ENCODE measurements around the gene ZNF549.
"Not testable (repeated sequence)": the region's sequence is repeated elsewhere in the genome, so short reads cannot be mapped to it uniquely, and the experiment has no call there.

Gene ZNF549

DNA sequence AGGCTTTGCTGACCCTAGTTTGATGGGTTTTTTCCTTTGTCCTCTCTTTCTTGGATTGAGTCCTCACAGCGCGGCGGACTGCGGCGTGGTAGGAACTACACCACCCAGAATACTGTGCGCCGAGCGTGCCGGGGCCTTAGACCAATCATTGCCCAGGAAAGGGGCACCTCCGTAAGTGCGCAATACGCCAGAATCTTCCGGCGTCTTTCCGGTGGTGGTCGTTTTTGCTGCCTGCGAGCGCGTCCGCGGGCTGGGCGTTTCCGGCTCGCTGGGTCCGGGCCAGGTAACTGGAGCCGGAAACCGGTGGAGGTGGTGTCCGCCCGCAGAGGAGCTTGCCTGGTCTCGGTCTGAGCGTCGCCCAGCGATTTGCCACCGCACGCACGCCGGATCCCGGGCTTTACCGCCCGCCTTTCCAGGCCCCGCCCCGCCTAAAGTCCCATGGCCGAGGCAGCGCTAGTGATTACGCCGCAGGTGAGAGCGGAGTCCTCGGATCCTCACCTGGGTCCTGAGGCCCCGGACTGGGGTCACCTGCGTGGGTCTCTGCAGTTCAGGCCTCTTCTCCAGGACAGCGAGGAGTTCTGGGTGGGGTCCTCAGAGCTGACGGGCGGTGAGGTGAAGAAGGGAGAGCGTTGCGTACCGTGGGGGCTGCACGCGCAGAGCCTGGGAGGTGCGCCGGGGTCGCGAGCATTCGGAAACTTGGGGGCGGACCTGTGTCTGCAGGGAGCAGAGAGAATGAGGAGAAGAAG lies at the start of gene ZNF549:
Gene ZNF549 (plus strand): TSS at position 221 of the 746 bp plus-strand sequence. CDS start 218 bp downstream, at position 439.
- FAIRE-seq (peak; percentile 96), DNase-seq (ENCODE audit: low spot score) (peak; percentile 95)

DNA sequence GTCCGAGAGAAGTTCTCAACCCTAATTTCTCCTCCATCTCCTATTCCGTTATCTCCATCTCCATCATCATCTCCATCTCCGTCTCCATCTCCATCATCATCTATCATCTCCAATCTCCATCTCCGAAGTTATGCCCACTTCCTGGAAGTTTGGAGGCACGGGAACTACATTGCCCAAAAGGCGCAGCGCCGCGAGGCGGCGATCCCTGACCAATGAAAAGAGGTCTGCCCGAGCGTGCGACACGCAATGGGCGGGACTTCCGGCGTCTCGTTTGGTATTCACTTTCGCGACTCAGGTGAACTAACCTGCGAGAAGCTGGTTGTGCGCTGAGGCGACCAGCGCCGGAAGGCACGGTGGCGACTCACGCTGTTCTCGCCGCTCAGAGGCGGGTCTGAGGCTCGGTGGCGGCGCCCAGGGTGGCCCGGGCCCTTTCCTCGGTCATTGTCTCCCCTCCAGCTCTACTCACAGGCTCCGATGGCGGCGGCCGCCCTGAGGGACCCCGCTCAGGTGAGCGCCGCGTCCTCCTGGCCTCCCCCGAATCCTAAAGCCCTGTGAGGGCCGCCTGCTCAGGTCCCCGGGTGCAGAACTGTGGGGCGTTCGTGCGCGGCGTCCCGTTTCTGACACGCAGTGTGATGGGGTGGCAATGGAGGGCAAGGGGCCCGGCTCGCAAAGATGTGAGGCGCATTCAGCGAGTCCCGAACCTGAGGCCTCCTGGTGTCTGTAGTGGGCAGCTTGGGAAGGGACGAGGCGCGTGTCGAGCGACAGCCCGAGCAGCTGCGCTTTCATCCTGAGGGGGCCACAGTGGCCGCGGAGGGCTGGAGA lies 39.5 kb upstream of the ZNF549 start, which contains the start of gene ZNF419:
Gene ZNF419 (plus strand): TSS at position 274 of the 822 bp plus-strand sequence. CDS start 201 bp downstream, at position 475.
- FAIRE-seq = peak; percentile 76
- peak; percentile 91 for DNase-seq (ENCODE audit: low spot score)

DNA sequence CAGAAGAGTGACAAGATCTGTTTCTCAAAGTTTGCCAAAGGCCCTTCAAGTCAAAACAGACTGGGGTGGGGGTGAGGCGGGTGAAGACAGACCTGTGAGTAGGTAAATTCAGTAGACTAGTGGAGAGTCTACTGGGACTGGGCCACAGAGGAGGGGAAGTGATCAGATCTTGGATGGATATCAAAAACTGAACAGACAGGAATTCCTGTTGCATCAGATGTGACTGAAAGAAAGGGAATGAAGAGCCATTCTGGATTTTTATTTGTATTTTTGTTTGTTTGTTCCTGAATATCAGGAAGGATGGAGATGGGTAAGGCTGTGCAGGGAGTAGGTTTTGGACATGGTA lies 38.9 kb upstream of the ZNF549 start:
- FAIRE-seq; DNase-seq (ENCODE audit: low spot score): not testable (repeated sequence)

DNA sequence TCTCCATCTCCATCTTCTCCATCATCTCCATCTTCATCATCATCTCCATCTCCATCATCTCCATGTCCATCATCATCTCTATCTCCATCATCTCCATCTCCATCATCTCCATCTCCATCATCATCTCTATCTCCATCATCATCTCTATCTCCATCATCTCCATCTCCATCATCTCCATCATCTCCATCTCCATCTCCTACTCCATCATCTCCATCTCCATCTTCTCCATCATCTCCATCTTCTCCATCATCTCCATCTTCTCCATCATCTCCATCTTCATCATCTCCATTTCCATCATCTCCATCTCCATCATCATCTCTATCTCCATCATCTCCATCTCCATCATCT lies 27.9 kb upstream of the ZNF549 start:
- FAIRE-seq; DNase-seq (ENCODE audit: low spot score): not testable (repeated sequence)

DNA sequence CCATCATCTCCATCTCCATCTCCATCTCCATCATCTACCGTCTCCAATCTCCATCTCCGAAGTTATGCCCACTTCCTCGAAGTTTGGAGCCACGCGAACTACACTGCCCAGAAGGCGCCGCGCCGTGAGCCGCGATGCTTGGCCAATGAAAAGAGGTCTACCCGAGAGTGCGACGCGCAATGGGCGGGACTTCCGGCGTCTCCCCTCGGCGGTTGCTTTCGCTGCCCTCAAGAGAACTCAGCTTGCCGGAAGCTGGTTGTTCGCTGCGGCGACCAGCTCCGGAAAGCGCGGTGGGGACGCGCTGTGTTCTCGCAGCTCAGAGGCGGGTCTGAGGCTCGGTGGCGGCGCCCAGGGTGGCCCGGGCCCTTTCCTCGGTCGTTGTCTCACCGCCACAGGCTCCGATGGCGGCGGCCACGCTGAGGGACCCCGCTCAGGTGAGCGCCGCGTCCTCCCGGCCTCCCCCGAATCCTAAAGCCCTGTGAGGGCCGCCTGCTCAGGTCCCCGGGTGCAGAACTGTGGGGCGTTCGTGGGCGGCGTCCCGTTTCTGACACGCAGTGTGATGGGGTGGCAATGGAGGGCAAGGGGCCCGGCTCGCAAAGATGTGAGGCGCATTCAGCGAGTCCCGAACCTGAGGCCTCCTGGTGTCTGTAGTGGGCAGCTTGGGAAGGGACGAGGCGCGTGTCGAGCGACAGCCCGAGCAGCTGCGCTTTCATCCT lies 27.3 kb upstream of the ZNF549 start, which contains the start of gene ZNF773:
Gene ZNF773 (plus strand): TSS at position 259 of the 716 bp plus-strand sequence. CDS start 143 bp downstream, at position 402.
- DNase-seq (ENCODE audit: low spot score) (peak; percentile 95), FAIRE-seq (peak; percentile 97)

DNA sequence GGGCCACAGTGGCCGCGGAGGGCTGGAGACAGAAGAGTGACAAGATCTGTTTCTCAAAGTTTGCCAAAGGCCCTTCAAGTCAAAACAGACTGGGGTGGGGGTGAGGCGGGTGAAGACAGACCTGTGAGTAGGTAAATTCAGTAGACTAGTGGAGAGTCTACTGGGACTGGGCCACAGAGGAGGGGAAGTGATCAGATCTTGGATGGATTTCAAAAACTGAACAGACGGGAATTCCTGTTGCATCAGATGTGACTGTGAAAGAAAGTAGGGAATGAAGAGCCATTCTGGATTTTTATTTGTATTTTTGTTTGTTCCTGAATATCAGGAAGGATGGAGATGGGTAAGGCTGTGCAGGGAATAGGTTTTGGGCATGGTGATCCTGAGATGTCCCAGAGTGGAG lies 26.8 kb upstream of the ZNF549 start:
- FAIRE-seq; DNase-seq (ENCODE audit: low spot score): not testable (repeated sequence)

DNA sequence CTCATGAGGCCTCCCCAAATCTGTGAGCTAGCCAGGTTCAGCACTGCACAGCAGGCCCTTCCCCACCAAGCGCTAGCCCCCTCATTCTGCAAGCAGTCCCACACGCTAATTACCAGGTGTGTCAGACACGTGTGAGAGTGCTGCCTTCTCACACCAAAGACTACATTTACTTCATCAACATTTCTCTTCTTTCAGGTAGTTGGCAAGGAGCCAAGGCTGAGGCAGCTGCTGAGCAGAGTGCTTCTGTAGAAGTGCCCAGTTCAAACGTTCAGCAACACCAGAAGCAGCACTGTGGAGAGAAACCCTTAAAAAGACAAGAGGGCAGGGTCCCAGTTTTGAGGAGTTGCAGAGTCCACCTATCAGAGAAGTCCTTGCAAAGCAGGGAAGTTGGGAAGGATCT lies 21.0 kb upstream of the ZNF549 start:
- DNase-seq (ENCODE audit: low spot score) (no peak), FAIRE-seq (no peak)

DNA sequence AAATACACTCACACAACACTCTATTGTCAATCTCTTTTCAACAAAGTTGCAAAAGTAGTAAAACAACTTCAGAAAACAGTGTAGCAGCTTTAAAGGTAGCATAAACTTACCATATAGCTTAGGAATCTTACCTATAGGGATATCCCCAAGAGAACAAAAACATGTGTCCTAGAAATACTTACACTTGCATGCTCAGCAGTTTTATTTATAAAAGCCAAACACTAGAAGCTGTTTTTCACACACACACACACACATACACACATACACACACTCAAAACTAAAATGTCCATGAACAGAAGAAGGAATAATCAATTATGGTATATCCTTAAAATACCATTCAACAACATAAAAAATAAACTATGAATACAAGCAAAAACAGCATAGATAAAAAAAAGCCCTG lies 15.7 kb upstream of the ZNF549 start:
- DNase-seq (ENCODE audit: low spot score) (no peak), FAIRE-seq (no peak)

DNA sequence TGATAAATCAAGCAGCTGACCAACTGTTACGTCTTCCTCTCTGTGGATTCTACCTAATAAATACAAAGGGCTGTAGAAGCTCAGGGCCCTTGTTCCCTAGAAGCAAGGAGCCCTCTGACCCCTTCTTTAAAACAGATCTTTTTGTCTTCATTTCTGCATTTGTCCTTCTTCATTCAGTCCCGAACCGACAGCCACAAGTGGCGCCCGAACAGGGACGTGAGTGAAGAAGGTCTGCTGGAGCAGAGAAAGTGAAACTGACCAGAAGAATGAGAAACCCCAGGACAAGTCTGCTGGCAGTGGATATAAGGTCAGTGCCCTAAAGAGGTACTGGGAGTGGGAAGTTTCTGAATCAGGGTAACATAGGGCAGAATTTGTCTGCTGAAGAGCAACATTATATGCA lies 14.3 kb upstream of the ZNF549 start:
- DNase-seq (ENCODE audit: low spot score) = no peak
- no peak for FAIRE-seq

DNA sequence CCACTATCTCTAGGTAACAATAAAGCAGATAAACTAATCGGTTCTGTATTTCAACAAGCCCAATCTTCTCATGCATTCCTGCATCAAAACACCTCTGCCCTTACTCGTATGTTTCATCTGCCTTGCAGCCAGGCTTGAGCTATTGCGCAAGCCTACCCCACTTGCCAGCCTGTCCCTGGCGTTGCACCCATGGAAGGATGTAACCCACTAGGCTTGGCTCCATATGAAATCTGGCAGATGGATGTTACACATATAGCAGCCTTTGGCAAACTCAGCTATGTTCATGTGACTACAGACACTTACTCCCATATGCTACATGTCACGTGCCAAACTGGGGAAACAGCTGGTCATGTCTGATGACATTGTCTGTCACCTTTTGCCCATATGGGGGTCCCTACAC lies 11.9 kb upstream of the ZNF549 start:
- FAIRE-seq (no peak), DNase-seq (ENCODE audit: low spot score) (no peak)

DNA sequence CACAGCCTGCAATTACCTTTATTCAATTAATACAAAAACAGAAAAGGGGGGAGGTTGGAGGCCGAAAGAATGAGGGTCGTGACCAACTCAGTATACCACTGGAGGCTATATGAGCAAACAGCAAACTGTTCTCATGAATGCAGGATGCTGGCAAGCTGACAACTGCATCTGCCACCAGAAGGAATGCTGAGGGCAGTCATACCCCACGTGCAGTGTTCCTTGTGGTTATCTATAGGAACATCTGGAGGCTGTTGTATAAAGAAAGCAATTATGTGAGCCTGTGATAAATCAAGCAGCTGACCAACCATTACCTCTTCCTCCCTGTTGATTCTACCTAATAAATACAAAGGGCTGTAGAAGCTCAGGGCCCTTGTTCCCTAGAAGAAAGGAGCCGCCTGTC lies 9.1 kb upstream of the ZNF549 start:
- DNase-seq (ENCODE audit: low spot score); FAIRE-seq: not testable (repeated sequence)

DNA sequence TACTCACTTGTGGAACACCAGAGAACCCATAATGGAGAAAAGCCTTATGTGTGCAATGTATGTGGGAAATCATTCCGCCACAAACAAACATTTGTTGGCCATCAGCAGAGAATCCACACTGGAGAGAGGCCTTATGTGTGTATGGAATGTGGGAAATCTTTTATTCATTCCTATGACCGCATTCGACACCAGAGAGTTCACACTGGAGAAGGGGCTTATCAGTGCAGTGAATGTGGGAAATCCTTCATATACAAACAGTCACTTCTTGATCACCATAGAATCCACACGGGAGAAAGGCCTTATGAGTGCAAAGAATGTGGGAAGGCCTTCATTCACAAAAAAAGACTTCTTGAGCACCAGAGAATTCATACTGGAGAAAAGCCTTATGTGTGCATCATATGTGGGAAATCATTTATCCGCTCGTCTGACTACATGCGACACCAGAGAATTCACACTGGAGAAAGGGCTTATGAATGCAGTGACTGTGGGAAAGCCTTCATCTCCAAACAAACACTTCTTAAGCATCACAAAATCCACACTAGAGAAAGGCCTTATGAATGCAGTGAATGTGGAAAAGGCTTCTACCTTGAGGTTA lies 10.9 kb downstream of the ZNF549 start:
- no peak for DNase-seq (ENCODE audit: low spot score)
- no peak for FAIRE-seq

DNA sequence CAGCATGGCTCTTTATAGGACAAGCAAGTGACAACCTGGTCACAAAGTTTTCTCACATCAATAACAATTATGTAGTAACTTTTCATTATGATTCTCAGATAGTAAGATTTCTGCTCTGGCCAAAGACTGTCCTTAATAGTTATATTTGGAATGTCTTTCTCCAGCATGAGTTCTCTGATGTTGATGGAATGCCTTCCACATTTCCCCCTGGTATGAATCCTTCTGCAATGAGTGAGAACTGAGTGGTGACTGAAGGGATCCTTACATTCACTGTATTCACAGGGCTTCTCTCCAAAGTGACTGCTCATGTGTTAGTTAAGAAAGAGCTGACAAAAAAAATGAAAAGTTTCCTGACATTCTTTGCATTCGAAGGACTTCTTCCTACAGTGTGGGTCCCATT lies 19.4 kb downstream of the ZNF549 start:
- FAIRE-seq (no peak), DNase-seq (ENCODE audit: low spot score) (no peak)

DNA sequence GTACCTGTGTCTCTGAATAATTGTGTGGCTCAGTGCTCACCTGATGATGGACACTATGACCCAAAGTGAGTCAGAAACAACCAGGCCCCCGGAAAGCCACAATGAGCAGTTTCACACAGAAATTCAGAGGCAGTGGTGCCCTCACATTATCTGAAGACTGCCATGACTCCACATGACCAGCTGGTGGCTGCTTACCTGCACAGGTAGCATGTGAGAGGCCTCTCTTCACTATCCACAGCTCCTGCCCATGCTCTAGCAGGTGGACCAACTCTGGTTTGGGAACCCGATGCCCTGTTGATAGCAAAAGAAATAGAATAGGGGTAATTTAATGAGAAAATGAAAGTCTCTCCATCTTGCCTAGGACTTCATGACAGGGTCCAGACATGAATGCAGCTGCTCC lies 25.3 kb downstream of the ZNF549 start:
- DNase-seq (ENCODE audit: low spot score) = no peak
- FAIRE-seq = no peak

DNA sequence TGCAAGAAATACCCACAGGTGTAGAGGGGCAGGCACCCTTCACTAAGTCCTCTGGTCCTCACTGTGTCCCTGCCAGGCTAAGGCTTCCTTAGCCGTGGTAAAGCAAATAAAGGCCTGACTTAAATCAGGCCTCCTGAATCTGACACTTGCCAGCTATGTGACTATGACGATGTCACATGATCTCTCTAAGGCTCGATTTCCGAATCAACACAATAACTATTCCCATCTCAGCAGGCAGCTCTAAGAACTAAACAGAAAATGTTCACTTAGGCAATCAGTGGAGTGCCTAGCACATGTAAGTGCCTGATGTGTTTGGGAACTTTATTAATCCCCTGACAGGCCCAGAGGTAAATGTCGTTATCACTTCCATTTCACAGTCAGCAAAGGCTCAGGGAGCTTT lies 30.5 kb downstream of the ZNF549 start:
- DNase-seq (ENCODE audit: low spot score) (no peak), FAIRE-seq (no peak)

DNA sequence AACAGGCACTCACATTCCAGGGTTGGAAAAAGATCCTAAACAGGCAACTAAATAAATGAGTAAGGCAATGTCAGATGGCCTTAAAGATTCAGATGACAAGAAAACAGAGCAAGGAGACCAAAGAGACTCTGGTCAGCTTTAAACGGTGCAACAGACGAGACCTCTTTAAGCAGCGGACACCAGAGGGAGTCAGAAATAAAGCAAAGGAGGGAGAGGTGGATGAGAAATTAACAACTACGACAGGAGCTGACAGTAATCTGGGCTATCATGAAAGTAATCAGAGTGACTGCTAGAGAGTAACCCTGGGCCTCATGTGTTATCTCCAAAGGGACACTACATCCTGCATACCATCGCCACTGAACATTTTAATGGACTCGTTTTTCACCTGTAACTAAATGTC lies 31.4 kb downstream of the ZNF549 start:
- no peak for FAIRE-seq
- DNase-seq (ENCODE audit: low spot score) = no peak

DNA sequence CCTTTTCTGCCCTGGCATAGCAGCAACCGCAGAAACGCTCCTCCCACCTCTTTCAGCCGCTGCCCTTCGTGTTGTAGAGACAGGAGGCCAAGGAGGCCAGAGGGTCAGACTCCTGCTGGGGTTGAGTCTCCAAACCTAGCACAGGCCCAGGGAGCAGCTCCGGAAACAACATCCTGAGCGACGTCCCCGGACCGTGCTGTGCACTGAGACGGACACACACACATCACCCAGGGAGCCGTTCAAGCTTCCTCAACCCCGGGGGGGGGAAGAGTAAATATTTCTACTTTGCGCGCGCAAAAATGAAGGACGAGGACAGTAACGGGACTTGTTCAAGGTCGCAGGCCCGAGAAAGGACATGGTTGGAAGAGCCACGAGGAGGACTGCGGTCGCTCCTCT lies 31.9 kb downstream of the ZNF549 start:
- peak; percentile 36 for DNase-seq (ENCODE audit: low spot score)
- no peak for FAIRE-seq

DNA sequence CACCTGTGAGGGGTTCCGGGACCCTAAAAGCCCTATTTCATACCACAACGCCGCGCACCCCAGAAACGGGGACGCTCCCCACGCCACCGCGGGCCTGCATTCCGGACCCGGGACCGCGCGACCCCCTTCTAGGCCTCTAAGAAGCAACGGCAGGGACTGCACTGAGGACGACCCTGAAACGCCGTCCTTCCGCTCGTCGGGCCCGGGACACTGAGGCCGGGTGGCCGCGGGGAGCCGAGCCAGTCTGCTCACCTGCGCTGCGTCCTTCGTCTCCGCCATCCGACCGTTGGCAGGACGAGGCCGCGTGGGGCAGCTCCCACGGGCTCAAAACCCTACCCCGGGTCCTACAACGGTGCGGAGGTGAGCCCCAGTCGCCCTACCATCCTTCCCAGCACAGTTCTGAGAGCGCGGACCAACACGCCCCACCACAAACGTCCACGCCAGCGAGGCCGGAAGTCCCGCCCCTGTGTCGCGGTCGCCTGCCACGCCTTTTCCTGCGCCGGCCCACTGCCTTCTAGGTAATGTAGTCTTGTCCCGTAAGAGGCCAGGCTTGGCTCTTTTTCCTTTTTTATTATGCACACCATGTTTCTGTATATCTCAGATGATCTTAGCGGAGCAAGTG lies 32.4 kb downstream of the ZNF549 start, which contains the start of gene ZNF550:
Gene ZNF550 (minus strand): TSS at position 460 of the 622 bp plus-strand sequence. CDS start 181 bp downstream, at position 279.
- DNase-seq (ENCODE audit: low spot score) (peak; percentile 92), FAIRE-seq (no peak)

DNA sequence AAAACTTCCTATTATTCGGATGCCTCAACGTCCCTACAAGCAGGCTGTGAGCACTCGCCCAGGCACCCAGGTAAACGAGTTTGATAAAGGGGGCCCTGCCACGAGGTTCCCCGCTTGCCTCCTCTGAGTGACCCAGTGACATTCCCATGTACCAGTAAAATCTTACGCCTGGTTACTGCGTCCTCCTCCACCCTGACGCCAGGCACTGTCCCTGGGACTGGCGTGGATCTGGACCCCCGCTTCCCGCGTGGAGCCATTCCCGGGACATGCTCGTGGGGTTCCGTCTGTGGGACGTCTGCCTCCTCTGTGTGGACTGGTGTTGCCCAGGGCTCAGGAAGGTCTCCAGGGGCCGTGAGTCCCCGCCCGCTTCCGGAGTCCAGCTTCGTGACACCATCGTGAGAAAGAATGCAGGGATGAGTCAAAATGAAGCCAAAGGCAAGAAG lies 32.9 kb downstream of the ZNF549 start:
- peak; percentile 62 for DNase-seq (ENCODE audit: low spot score)
- FAIRE-seq = no peak

DNA sequence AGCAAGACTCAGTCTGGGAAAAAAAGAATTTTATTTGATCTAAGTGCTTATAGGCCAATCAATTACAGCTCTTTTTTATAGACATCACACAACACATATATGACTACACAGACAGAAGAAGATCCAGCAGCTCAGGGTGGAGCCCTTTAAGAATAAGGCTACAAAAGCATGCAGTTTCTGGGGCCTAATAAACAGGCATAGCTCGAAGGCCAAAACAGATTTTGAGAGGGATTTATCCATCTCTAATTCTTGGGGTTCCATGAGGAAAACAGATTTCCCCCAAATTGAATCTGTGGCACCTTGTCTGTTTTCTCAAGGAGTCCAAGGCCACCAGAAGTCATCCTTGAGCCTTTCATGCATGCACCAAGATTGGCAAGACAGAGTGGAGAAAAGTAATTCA lies 36.4 kb downstream of the ZNF549 start:
- DNase-seq (ENCODE audit: low spot score) (no peak), FAIRE-seq (no peak)
